ENCODE measurements around the gene SNRNP48. TPM values are rescaled to one million over a fixed set of nuclear protein-coding genes. Genes with fewer than 3 reads are reported as not detected.

The SNRNP48 gene
- polyA plus RNA-seq, 3 donors: 5.1 to 6.0 (median 5.9) TPM

DNA sequence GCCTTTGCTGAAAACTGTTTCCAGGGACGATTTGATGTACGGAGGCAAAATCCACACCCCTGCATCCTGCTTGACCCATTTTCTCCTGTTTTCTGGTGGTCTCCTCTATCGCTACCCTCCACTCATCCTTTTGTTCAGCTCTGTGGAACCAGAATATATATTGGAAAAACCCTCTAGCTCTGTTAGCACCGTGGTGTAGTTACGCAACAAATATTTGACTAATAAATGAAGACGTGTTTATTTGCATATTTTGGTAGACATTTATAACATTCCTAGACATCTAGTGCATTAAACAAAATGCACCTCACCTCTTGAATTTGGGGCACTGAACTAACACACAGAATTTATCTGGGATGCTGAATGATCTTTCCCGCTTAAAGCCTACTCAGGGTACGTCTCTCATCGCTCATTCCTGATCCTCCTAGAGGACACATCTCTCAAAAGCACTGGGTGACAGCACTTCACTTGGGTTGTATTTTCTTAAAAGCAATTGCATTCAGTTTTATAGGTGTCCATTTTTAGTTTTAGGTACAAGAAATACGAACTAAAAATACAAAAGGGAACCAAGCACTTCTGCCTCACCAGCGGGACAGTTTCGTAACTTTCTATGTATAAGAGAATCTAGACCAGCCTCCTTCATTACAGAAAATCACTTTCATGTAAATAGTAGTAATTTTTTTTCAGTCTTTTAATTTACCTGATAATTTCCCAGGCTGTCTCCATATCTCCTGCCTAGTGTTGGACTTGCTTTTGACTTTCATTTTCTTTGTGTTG is 59.2 kb downstream of the SNRNP48 start:
- Histone ChIP-seq H3K4me3 (replicated peaks in 1 of 3; ENCODE audit: low read depth in 2 of 3, low read length in 3 of 3) (peak overlapping the region in 1 of 3 experiments; percentile 29), H3K27ac (ENCODE audit: low read depth in 1 of 2, low read length in 2 of 2) (peak overlapping the region in 1 of 2 donors; percentile 37), H3K4me2 (replicated peaks; ENCODE audit: extremely low read depth, low read length, poor library complexity, severe bottlenecking) (peak overlapping the region; percentile 51), H3K36me3 (replicated peaks in 1 of 2; ENCODE audit: control insufficient read depth in 1 of 2, insufficient read depth in 2 of 2, low read length in 2 of 2) (no peaks in the 10 kb centered on the region), H2AFZ (ENCODE audit: insufficient read depth, low read depth, low read length, poor library complexity, severe bottlenecking) (peak overlapping the region; percentile 50), H3K9me3 (replicated peaks in 1 of 2; ENCODE audit: control insufficient read depth in 1 of 2, insufficient read depth in 1 of 2, low read length in 2 of 2) (no peaks in the 10 kb centered on the region), H3K9ac (ENCODE audit: insufficient read depth, low read length, poor library complexity, severe bottlenecking) (no peak overlapping the region), H3K4me1 (ENCODE audit: control insufficient read depth in 1 of 2, insufficient read depth in 2 of 2, low read length in 2 of 2) (peaks cover 15 to 18% of the 10 kb centered on the region in 2 donors), H3K27me3 (ENCODE audit: control insufficient read depth in 2 of 2, insufficient read depth in 2 of 2, low read length in 2 of 2) (no peaks in the 10 kb centered on the region), H3K79me2 (ENCODE audit: insufficient read depth, low read length) (no peaks in the 10 kb centered on the region), H4K20me1 (ENCODE audit: insufficient read depth, low read length) (no peaks in the 10 kb centered on the region)
- peaks cover 20% of the 10 kb centered on the region for H3K4me1 Mint-ChIP-seq
- H3K27ac Mint-ChIP-seq: peak overlapping the region in 3 of 7 donors; percentile 20 to 61 (median 60)
- intact Hi-C loops (cut with micrococcal nuclease): no loop called here
- H3K27me3 Mint-ChIP-seq (ENCODE audit: low read depth in 3 of 3): peaks cover 0 to 3% (median 3%) of the 10 kb centered on the region in 3 donors
- TF ChIP-seq, protein P1, sequence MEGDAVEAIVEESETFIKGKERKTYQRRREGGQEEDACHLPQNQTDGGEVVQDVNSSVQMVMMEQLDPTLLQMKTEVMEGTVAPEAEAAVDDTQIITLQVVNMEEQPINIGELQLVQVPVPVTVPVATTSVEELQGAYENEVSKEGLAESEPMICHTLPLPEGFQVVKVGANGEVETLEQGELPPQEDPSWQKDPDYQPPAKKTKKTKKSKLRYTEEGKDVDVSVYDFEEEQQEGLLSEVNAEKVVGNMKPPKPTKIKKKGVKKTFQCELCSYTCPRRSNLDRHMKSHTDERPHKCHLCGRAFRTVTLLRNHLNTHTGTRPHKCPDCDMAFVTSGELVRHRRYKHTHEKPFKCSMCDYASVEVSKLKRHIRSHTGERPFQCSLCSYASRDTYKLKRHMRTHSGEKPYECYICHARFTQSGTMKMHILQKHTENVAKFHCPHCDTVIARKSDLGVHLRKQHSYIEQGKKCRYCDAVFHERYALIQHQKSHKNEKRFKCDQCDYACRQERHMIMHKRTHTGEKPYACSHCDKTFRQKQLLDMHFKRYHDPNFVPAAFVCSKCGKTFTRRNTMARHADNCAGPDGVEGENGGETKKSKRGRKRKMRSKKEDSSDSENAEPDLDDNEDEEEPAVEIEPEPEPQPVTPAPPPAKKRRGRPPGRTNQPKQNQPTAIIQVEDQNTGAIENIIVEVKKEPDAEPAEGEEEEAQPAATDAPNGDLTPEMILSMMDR (IDR thresholded peaks at IDR 0.05): no peak
- peak; percentile 25 to 41 (median 33) for DNase-seq
- no peaks in the 10 kb centered on the region for H3K9me3 Mint-ChIP-seq
- H3K4me3 Mint-ChIP-seq: peak overlapping the region in 1 of 2 donors; percentile 47
- H3K36me3 Mint-ChIP-seq: no peaks in the 10 kb centered on the region
- WGBS (ENCODE audit: insufficient coverage): 100% methylated on average over 2 of the region's 12 CpGs

DNA sequence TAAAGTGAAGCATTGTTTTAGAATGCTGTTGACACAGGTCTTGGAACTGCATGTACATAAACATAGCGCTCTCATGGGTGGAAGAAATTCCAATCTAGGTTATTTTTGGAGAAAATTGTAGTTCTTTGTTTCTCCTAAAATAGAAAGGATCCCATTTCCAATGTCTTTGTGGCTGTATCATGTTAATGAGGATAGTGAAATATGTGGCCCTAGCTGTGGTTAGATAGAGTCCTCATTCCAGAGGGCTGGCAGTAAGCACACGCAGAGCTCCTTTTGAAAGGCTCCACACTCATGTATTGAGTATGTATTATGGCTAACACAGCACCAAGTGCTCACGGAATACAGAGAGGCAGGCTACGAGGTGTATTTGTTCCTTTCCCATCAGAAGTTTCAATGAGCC is 60.9 kb downstream of the SNRNP48 start:
- no peak overlapping the region for H2AFZ ChIP-seq (ENCODE audit: insufficient read depth, low read depth, low read length, poor library complexity, severe bottlenecking)
- H3K4me1 ChIP-seq (ENCODE audit: control insufficient read depth in 1 of 2, insufficient read depth in 2 of 2, low read length in 2 of 2): peaks cover 12 to 14% of the 10 kb centered on the region in 2 donors
- no peak overlapping the region for H3K27ac ChIP-seq (ENCODE audit: low read depth in 1 of 2, low read length in 2 of 2)
- Mint-ChIP-seq H3K27me3 (ENCODE audit: low read depth in 3 of 3) (peaks cover 0 to 3% (median 1%) of the 10 kb centered on the region in 3 donors), H3K4me1 (peaks cover 15% of the 10 kb centered on the region), H3K9me3 (peaks cover 0 to 3% (median 0%) of the 10 kb centered on the region in 7 donors), H3K4me3 (no peak overlapping the region), H3K36me3 (no peaks in the 10 kb centered on the region), H3K27ac (no peak overlapping the region)
- no peak overlapping the region for H3K4me3 ChIP-seq (replicated peaks in 1 of 3; ENCODE audit: low read depth in 2 of 3, low read length in 3 of 3)
- no peaks in the 10 kb centered on the region for H3K27me3 ChIP-seq (ENCODE audit: control insufficient read depth in 2 of 2, insufficient read depth in 2 of 2, low read length in 2 of 2)
- H3K4me2 ChIP-seq (replicated peaks; ENCODE audit: extremely low read depth, low read length, poor library complexity, severe bottlenecking): no peak overlapping the region
- DNase-seq: no peak
- no peak overlapping the region for H3K9ac ChIP-seq (ENCODE audit: insufficient read depth, low read length, poor library complexity, severe bottlenecking)
- 100% methylated on average over 4 of the region's 4 CpGs for WGBS (ENCODE audit: insufficient coverage)
- intact Hi-C loops (cut with micrococcal nuclease): no loop called here
- H4K20me1 ChIP-seq (ENCODE audit: insufficient read depth, low read length): no peaks in the 10 kb centered on the region
- no peaks in the 10 kb centered on the region for H3K9me3 ChIP-seq (replicated peaks in 1 of 2; ENCODE audit: control insufficient read depth in 1 of 2, insufficient read depth in 1 of 2, low read length in 2 of 2)
- H3K79me2 ChIP-seq (ENCODE audit: insufficient read depth, low read length): no peaks in the 10 kb centered on the region
- H3K36me3 ChIP-seq (replicated peaks in 1 of 2; ENCODE audit: control insufficient read depth in 1 of 2, insufficient read depth in 2 of 2, low read length in 2 of 2): no peaks in the 10 kb centered on the region
- TF ChIP-seq, protein P1 (IDR thresholded peaks at IDR 0.05): no peak
